Suprapubic skin (tissue), 3 donors: Measurements from ENCODE around the gene IP6K1.

Source experiments
- CTCF ChIP-seq, 2 donors: fragments of 200-600 bp in 1 of 2; fragments of 450-650 bp in 1 of 2; sonication (generic) in 1 of 2; IDR thresholded peaks; one replicate each; pipeline ENCODE4 v1.5.1; 2016 to 2019; ENCODE audit warnings: antibody characterized with exemption in 2 of 2, mild to moderate bottlenecking in 1 of 2, moderate library complexity in 1 of 2
- EP300 ChIP-seq: sonication (generic); formaldehyde crosslinking; IDR thresholded peaks from one replicate; pipeline ENCODE4 v1.6.1; 2017; ENCODE audit warnings: antibody characterized with exemption
- POLR2A ChIP-seq, 2 donors: fragments of 450-650 bp; IDR thresholded peaks; one replicate each; pipeline ENCODE4 v1.6.1; 2017; ENCODE audit warnings: antibody characterized with exemption in 2 of 2, mild to moderate bottlenecking in 2 of 2, moderate library complexity in 2 of 2

GRCh38 chr3:49751501-49751900 is 34.8 kb downstream of the IP6K1 start:
- no peak for TF ChIP-seq CTCF (IDR thresholded peaks at IDR 0.05)
- TF ChIP-seq EP300, result no peak
- TF ChIP-seq POLR2A (IDR thresholded peaks at IDR 0.05), result no peak
